Mesenchymal stem cell (in vitro differentiated cells and primary cell): Measurements from ENCODE around the gene HMGN1. TPM values are rescaled to one million over a fixed set of nuclear protein-coding genes. Genes with fewer than 3 reads are reported as not detected.

Source experiments
- DNase-seq: peaks from one replicate; pipeline ENCODE4 v3.0.0-alpha.2; 2013
- H2AFZ ChIP-seq: one replicate; pipeline ENCODE4 v1.6.1; 2013; ENCODE audit warnings: low read depth, mild to moderate bottlenecking, control low read depth, inconsistent platforms, low read length, moderate library complexity
- H2AK5ac ChIP-seq: 2 replicates; pipeline ENCODE4 v1.6.1; 2013; ENCODE audit warnings: low read length, moderate library complexity, mild to moderate bottlenecking, inconsistent platforms; ENCODE audit not compliant: severe bottlenecking
- H2BK120ac ChIP-seq: one replicate; pipeline ENCODE4 v1.6.1; 2013; ENCODE audit warnings: low read depth, mild to moderate bottlenecking, inconsistent platforms, low read length, moderate library complexity
- H2BK12ac ChIP-seq, 2 experiments: one replicate each; pipeline ENCODE4 v1.6.1; 2013; ENCODE audit warnings: inconsistent platforms in 2 of 2, low read length in 2 of 2, mild to moderate bottlenecking in 2 of 2, moderate library complexity in 2 of 2, control low read depth in 1 of 2
- H2BK15ac ChIP-seq: one replicate; pipeline ENCODE4 v1.6.1; 2013; ENCODE audit warnings: mild to moderate bottlenecking, low read depth, inconsistent platforms; ENCODE audit not compliant: poor library complexity, severe bottlenecking
- H2BK5ac ChIP-seq: 2 replicates; pipeline ENCODE4 v1.6.1; 2013; ENCODE audit warnings: low read depth, mild to moderate bottlenecking, low read length, control low read depth, inconsistent platforms; ENCODE audit not compliant: poor library complexity, severe bottlenecking
- H3K14ac ChIP-seq, 2 experiments: one replicate each; pipeline ENCODE4 v1.6.1; 2013; ENCODE audit warnings: inconsistent platforms in 2 of 2, low read length in 2 of 2, control low read depth in 1 of 2, mild to moderate bottlenecking in 1 of 2, moderate library complexity in 1 of 2
- H3K18ac ChIP-seq, 2 experiments: one replicate each; pipeline ENCODE4 v1.6.1; 2013; ENCODE audit warnings: inconsistent platforms in 2 of 2, low read length in 2 of 2, control low read depth in 1 of 2, low read depth in 1 of 2, mild to moderate bottlenecking in 1 of 2
- H3K23ac ChIP-seq, 2 experiments: one replicate each; pipeline ENCODE4 v1.6.1; 2013; ENCODE audit warnings: inconsistent platforms in 2 of 2, low read length in 2 of 2, mild to moderate bottlenecking in 2 of 2, moderate library complexity in 2 of 2, control low read depth in 1 of 2
- H3K27ac ChIP-seq: 2 replicates; pipeline ENCODE4 v1.5.1; 2013; ENCODE audit warnings: mild to moderate bottlenecking, moderate library complexity, low read length, control low read depth, inconsistent platforms; ENCODE audit not compliant: poor library complexity, severe bottlenecking
- H3K27me3 ChIP-seq, 2 experiments: 2 replicates each; pipeline versions ENCODE4 v1.6.1 to v1.7.0; 2013; ENCODE audit warnings: low read length in 2 of 2, mild to moderate bottlenecking in 2 of 2, moderate library complexity in 2 of 2, control low read depth in 1 of 2, inconsistent platforms in 1 of 2; ENCODE audit not compliant: control insufficient read depth in 1 of 2, insufficient read depth in 1 of 2
- H3K36me3 ChIP-seq, 2 experiments: 2 replicates each; pipeline versions ENCODE4 v1.6.1 to v1.7.0; 2013; ENCODE audit warnings: low read length in 2 of 2, control low read depth in 1 of 2, inconsistent platforms in 1 of 2, low read depth in 1 of 2, mild to moderate bottlenecking in 1 of 2; ENCODE audit not compliant: insufficient read depth in 2 of 2, control insufficient read depth in 1 of 2
- H3K4ac ChIP-seq, 2 experiments: one replicate each; pipeline ENCODE4 v1.6.1; 2013; ENCODE audit warnings: inconsistent platforms in 2 of 2, low read length in 2 of 2, mild to moderate bottlenecking in 2 of 2, moderate library complexity in 2 of 2, control low read depth in 1 of 2, low read depth in 1 of 2
- H3K4me1 ChIP-seq: 2 replicates; pipeline ENCODE4 v1.6.1; 2013; ENCODE audit warnings: low read depth, low read length, control low read depth; ENCODE audit not compliant: control insufficient read depth, insufficient read depth
- H3K4me2 ChIP-seq: 2 replicates; pipeline ENCODE4 v1.6.1; 2013; ENCODE audit warnings: low read length, mild to moderate bottlenecking, inconsistent platforms; ENCODE audit not compliant: poor library complexity, severe bottlenecking
- H3K4me3 ChIP-seq, 2 experiments: 2 replicates each; pipeline versions ENCODE4 v1.5.1 to v1.7.0; 2013; ENCODE audit warnings: low read length in 2 of 2, mild to moderate bottlenecking in 2 of 2, control low read depth in 1 of 2, low read depth in 1 of 2; ENCODE audit not compliant: insufficient read depth in 1 of 2
- H3K79me1 ChIP-seq: replicated peaks from 2 replicates; pipeline ENCODE4 v1.6.1; 2013; ENCODE audit warnings: mild to moderate bottlenecking, control low read depth, low read length, inconsistent platforms; ENCODE audit not compliant: poor library complexity, severe bottlenecking
- H3K9ac ChIP-seq: 2 replicates; pipeline ENCODE4 v1.7.0; 2013; ENCODE audit warnings: mild to moderate bottlenecking, low read length, moderate library complexity
- H3K9me3 ChIP-seq: 2 replicates; pipeline ENCODE4 v1.7.0; 2013; ENCODE audit warnings: mild to moderate bottlenecking, low read length; ENCODE audit not compliant: control insufficient read depth
- H4K8ac ChIP-seq: one replicate; pipeline ENCODE4 v1.6.1; 2013; ENCODE audit warnings: inconsistent platforms, mild to moderate bottlenecking, low read length, moderate library complexity
- H4K91ac ChIP-seq: one replicate; pipeline ENCODE4 v1.6.1; 2013; ENCODE audit warnings: mild to moderate bottlenecking, low read length, inconsistent platforms
- WGBS: methylation state at CpG from one replicate; pipeline ENCODE4 v1.1.7; 2013; ENCODE audit warnings: mixed read lengths; 5-methylcytosine and 5-hydroxymethylcytosine counted together
- polyA plus RNA-seq, 2 experiments: library from polyadenylated mRNA; stranded (reverse); fragments of 200-250 nt; gene quantifications; one replicate each; pipeline ENCODE4 v1.2.3, GENCODE V29; 2013

HMGN1 gene, protein sequence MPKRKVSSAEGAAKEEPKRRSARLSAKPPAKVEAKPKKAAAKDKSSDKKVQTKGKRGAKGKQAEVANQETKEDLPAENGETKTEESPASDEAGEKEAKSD
- polyA plus RNA-seq (2013, experiment 1 of 2): 278 TPM
- polyA plus RNA-seq (2013, experiment 2 of 2): 282 TPM

DNA sequence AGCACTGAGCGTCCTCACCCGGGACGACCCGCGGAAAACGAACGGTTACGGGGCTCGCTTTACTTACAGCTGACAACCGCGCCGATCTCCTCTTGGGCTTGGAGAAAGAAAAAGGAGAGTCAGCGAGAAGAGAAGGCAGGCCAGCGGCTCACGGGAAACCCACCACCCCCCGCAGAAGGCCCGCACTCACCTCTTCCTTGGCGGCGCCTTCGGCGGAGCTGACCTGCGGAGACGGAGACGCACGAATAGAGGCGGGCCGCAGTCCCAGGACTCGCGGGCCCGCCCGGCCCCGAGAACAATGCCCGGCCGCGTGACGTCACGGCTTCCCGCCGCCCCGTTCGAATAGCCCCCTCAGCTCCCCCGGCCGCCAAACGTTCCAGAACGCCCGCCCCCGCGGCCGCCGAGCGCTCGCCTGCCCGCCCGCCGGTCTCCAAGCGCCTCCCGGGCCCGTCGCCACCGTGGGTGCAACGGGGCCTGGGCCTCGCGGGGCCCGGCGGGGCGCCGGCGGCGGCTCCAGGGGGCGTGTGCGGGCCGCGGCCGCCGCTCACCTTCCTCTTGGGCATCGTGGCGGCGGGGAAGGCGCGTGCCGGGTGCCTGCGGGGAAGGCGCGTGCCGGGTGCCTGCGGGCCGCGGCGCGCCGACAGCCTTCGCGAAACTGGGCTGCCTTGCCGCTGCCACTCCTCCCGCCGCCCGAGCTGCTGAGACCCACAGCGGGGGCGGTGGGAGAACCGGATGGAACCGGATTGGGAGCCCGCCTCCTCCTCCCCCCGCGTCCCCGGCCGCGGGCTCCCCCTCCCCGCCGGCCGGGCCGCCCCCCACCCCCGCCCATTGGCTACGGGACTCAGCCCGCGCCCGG is at the start of gene HMGN1:
Gene HMGN1, minus strand, starts transcription at position 734 of the 856 bp plus-strand sequence. Its CDS starts 171 bp downstream, at position 563.
- Histone ChIP-seq H3K14ac (peak within 1 kb of the TSS in 1 of 2 experiments; percentile 88), H3K27me3 (no peaks in the 10 kb centered on the region)

GRCh38 chr21:39397646-39398385 is 48.9 kb upstream of the HMGN1 start:
- Histone ChIP-seq H3K27me3 (no peaks in the 10 kb centered on the region), H3K4me2 (no peak overlapping the region), H3K23ac (no peak overlapping the region), H3K9me3 (no peaks in the 10 kb centered on the region), H3K18ac (no peak overlapping the region), H4K91ac (no peak overlapping the region), H3K9ac (no peak overlapping the region), H3K14ac (no peak overlapping the region), H2BK12ac (no peak overlapping the region), H2AK5ac (no peak overlapping the region), H4K8ac (peak overlapping the region; percentile 5), H3K4me1 (peaks cover 3% of the 10 kb centered on the region), H2AFZ (no peak overlapping the region), H3K4me3 (no peak overlapping the region), H3K79me1 (peaks cover 9% of the 10 kb centered on the region), H2BK120ac (no peak overlapping the region), H3K36me3 (peaks cover 18 to 54% of the 10 kb centered on the region in 2 experiments), H3K4ac (no peak overlapping the region), H2BK15ac (no peak overlapping the region), H3K27ac (no peak overlapping the region), H2BK5ac (no peak overlapping the region)
- DNase-seq: peak; percentile 38
- 91% methylated on average over 11 of the region's 11 CpGs for WGBS

More for the DNA sequence above, at the start of gene HMGN1:
- peak within 1 kb of the TSS; percentile 87 for H2AK5ac ChIP-seq
- peaks cover 4 to 36% of the 10 kb centered on the region in 2 experiments for H3K36me3 ChIP-seq
- H3K23ac ChIP-seq: no peak within 1 kb of the TSS
- H2BK5ac ChIP-seq: peak within 1 kb of the TSS; percentile 96
- H3K4me2 ChIP-seq: peak within 1 kb of the TSS; percentile 91
- peak within 1 kb of the TSS; percentile 95 to 97 for H3K4ac ChIP-seq
- peak within 1 kb of the TSS; percentile 95 for H2AFZ ChIP-seq
- H4K8ac ChIP-seq: peak within 1 kb of the TSS; percentile 97
- peak within 1 kb of the TSS; percentile 98 for H2BK120ac ChIP-seq
- WGBS: under 1% methylated on average over 41 of the region's 116 CpGs
- H3K4me3 ChIP-seq: peak within 1 kb of the TSS; percentile 89 to 92
- peak; percentile 91 for DNase-seq
- H4K91ac ChIP-seq: peak within 1 kb of the TSS; percentile 94
- H2BK12ac ChIP-seq: peak within 1 kb of the TSS in 1 of 2 experiments; percentile 63
- peak within 1 kb of the TSS; percentile 94 for H3K9ac ChIP-seq
- H3K79me1 ChIP-seq: peaks cover 3% of the 10 kb centered on the region
- H3K9me3 ChIP-seq: no peaks in the 10 kb centered on the region
- peak within 1 kb of the TSS; percentile 89 to 94 for H3K18ac ChIP-seq
- H2BK15ac ChIP-seq: peak within 1 kb of the TSS; percentile 83
- H3K4me1 ChIP-seq: peaks cover 5% of the 10 kb centered on the region
- H3K27ac ChIP-seq: peak within 1 kb of the TSS; percentile 99

DNA sequence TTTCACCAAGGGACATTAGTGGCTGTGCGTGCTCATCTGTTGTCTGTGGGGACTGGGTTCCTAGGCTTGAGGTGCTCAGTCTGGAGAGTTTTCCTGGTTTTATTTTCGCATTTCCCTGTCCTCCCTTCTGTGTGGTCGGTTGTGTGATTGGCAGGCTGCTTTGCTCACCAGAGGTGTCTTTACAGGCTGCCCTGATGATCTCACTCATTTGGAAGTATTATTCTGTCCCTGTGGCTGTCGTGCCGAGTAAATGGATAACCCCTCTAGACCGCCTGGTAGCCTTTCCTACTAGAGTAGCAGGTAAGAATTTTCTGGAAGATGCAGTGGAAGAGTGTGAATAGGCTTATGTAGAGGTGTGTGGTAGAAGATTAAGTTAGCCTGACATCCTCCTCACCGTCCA is 44.1 kb upstream of the HMGN1 start:
- Histone ChIP-seq H3K79me1 (peaks cover 29% of the 10 kb centered on the region), H3K14ac (no peak overlapping the region), H3K27me3 (no peaks in the 10 kb centered on the region), H3K4me2 (no peak overlapping the region), H3K36me3 (peaks cover 34 to 69% of the 10 kb centered on the region in 2 experiments), H3K23ac (no peak overlapping the region), H2BK15ac (no peak overlapping the region), H4K8ac (no peak overlapping the region), H2AFZ (no peak overlapping the region), H3K4ac (no peak overlapping the region), H3K4me3 (no peak overlapping the region), H4K91ac (no peak overlapping the region), H2BK5ac (no peak overlapping the region), H2BK120ac (no peak overlapping the region), H2BK12ac (no peak overlapping the region), H3K9ac (no peak overlapping the region), H3K9me3 (no peaks in the 10 kb centered on the region), H3K18ac (no peak overlapping the region), H2AK5ac (no peak overlapping the region), H3K27ac (peak overlapping the region; percentile 40), H3K4me1 (peaks cover 14% of the 10 kb centered on the region)
- DNase-seq: no peak
- 89% methylated on average over 7 of the region's 7 CpGs for WGBS
